Karpas-422 (cell line): ENCODE results near the gene KRTAP5-1. TPM values are rescaled to one million over a fixed set of nuclear protein-coding genes. Genes with fewer than 3 reads are reported as not detected.

ENCODE experiments used
- total RNA-seq: library from RNA; depleted of rRNA; stranded (reverse); fragments of >200 nt; shearing (Covaris generic); gene quantifications from 2 replicates; pipeline ENCODE4 v1.2.3, GENCODE V29; 2014; ENCODE audit warnings: low replicate concordance; rRNA removed

KRTAP5-1 gene
- total RNA-seq, 1 experiment from 2014 or later = not detected

Other genes with a start within 250 kb of the KRTAP5-1 start
- not detected in 2 replicates for gene BRSK2, start 195.3 kb downstream of the KRTAP5-1 start, total RNA-seq
- 8.8 and 17.2 TPM in 2 replicates for gene MOB2, start 98.5 kb downstream of the KRTAP5-1 start, total RNA-seq
- gene DUSP8, start 13.0 kb downstream of the KRTAP5-1 start, total RNA-seq = not detected in 2 replicates
- gene KRTAP5-2, start 13.0 kb upstream of the KRTAP5-1 start, total RNA-seq = not detected in 2 replicates
- not detected in 2 replicates for gene KRTAP5-3, start 23.2 kb upstream of the KRTAP5-1 start, total RNA-seq
- not detected in 2 replicates for gene KRTAP5-4, start 36.9 kb upstream of the KRTAP5-1 start, total RNA-seq
- gene KRTAP5-5, start 44.5 kb upstream of the KRTAP5-1 start, total RNA-seq = not detected in 2 replicates
- not detected in 2 replicates for gene KRTAP5-6, start 111.9 kb upstream of the KRTAP5-1 start, total RNA-seq
- gene IFITM10, start 165.3 kb upstream of the KRTAP5-1 start, total RNA-seq = not detected in 2 replicates
- 26.1 and 52.8 TPM in 2 replicates for gene CTSD, start 178.6 kb upstream of the KRTAP5-1 start, total RNA-seq
- 0.29 TPM in 1 of 2 replicates, not detected in the other for gene SYT8, start 249.7 kb upstream of the KRTAP5-1 start, total RNA-seq